Measurements from ENCODE around the gene ZNF557. TPM values are rescaled to one million over a fixed set of nuclear protein-coding genes. Genes with fewer than 3 reads are reported as not detected.

The ZNF557 gene
- total and polyA plus RNA-seq, 2 of the 8 experiments (the other 6 are each of a cell fraction or from before 2014, with no cell fraction given) = 1.4 to 7.4 TPM

GRCh38 chr19:7126132-7126531 lies 56.6 kb downstream of the ZNF557 start:
- Histone ChIP-seq H2AFZ (ENCODE audit: low read length) (no peak overlapping the region), H2AK5ac (ENCODE audit: low read depth, low read length) (no peak overlapping the region), H4K91ac (replicated peaks; ENCODE audit: insufficient read length, low read length) (no peak overlapping the region), H2BK15ac (ENCODE audit: low read length) (no peak overlapping the region), H4K8ac (ENCODE audit: extremely low read depth, insufficient read depth, low read length) (no peak overlapping the region), H3K9ac (replicated peaks in 1 of 4; ENCODE audit: extremely low read depth in 1 of 4, low read depth in 3 of 4, low read length in 3 of 4) (no peak overlapping the region), H3K23me2 (ENCODE audit: low read depth, low read length) (no peaks in the 10 kb centered on the region), H4K5ac (ENCODE audit: insufficient read length, low read depth, low read length) (no peak overlapping the region), H3K4me1 (replicated peaks in 1 of 4; ENCODE audit: control insufficient read depth in 3 of 4, insufficient read depth in 4 of 4, low read length in 3 of 4) (no peaks in the 10 kb centered on the region), H3K79me2 (ENCODE audit: control insufficient read depth in 1 of 2, insufficient read depth in 2 of 2, low read length in 2 of 2) (no peaks in the 10 kb centered on the region), H3K27me3 (replicated peaks in 1 of 4; ENCODE audit: control insufficient read depth in 3 of 4, extremely low read depth in 1 of 4, insufficient read depth in 3 of 4, low read length in 3 of 4) (no peaks in the 10 kb centered on the region), H3K27ac (ENCODE audit: low read depth, low read length) (no peak overlapping the region), H2BK120ac (replicated peaks; ENCODE audit: low read depth, low read length) (no peak overlapping the region), H3K79me1 (ENCODE audit: low read depth, low read length) (no peaks in the 10 kb centered on the region), H3K18ac (ENCODE audit: extremely low read depth, low read length) (no peak overlapping the region), H3K4me3 (ENCODE audit: extremely low read depth in 1 of 4, insufficient read depth in 2 of 4, low read depth in 3 of 4, low read length in 4 of 4) (no peak overlapping the region), H3K4ac (replicated peaks; ENCODE audit: insufficient read length, low read depth, low read length) (no peak overlapping the region), H3K4me2 (ENCODE audit: insufficient read depth in 1 of 2, low read depth in 2 of 2, low read length in 2 of 2) (no peak overlapping the region), H3K23ac (ENCODE audit: insufficient read length) (no peak overlapping the region), H4K20me1 (replicated peaks in 1 of 2; ENCODE audit: control insufficient read depth in 1 of 2, insufficient read depth in 2 of 2, low read length in 2 of 2) (no peaks in the 10 kb centered on the region), H3K56ac (replicated peaks; ENCODE audit: insufficient read length, low read depth, low read length) (no peak overlapping the region), H2BK20ac (ENCODE audit: low read length) (no peak overlapping the region), H2BK12ac (ENCODE audit: low read depth, low read length) (no peak overlapping the region), H2BK5ac (ENCODE audit: low read depth, low read length) (no peak overlapping the region), H3K9me3 (ENCODE audit: insufficient read depth in 2 of 2, low read depth in 1 of 2, low read length in 1 of 2) (peaks cover 7 to 12% of the 10 kb centered on the region in 2 experiments; a peak in 3 of 4 replicates), H3K36me3 (ENCODE audit: control insufficient read depth in 2 of 4, insufficient read depth in 4 of 4, low read length in 3 of 4) (peaks cover 6 to 41% (median 22%) of the 10 kb centered on the region in 4 experiments; a peak in 6 of 8 replicates), H3K14ac (ENCODE audit: insufficient read length) (no peak overlapping the region)
- DNase-seq (ENCODE audit: low read depth in 1 of 2, low spot score in 2 of 2) = no peak
- 92% methylated on average over 3 of the region's 3 CpGs; no CpG with 5 or more reads in 1 of the 2 experiments for WGBS, 2 experiments (ENCODE audit: extremely low coverage in 1 of 2, insufficient coverage in 1 of 2, insufficient read length in 1 of 2, insufficient replicate concordance in 2 of 2, low coverage in 1 of 2, low lambda C conversion rate in 2 of 2, missing lambda C conversion rate in 1 of 2)
- ChIA-PET POLR2A (ENCODE audit: partially characterized antibody) (no interaction called here), CTCF (ENCODE audit: partially characterized antibody) (interaction anchor here (0.6 kb wide), 2 partner anchors 68 to 212 kb away, joined by 3 read pairs; no protein-coding TSS in a partner anchor)
- no peak for TF ChIP-seq SRF (IDR thresholded peaks at IDR 0.05; ENCODE audit: low read depth, low read length)
- TF ChIP-seq, protein P1, sequence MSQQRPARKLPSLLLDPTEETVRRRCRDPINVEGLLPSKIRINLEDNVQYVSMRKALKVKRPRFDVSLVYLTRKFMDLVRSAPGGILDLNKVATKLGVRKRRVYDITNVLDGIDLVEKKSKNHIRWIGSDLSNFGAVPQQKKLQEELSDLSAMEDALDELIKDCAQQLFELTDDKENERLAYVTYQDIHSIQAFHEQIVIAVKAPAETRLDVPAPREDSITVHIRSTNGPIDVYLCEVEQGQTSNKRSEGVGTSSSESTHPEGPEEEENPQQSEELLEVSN (IDR thresholded peaks at IDR 0.05) = no peak
- no peak for TF ChIP-seq CTBP2 (IDR thresholded peaks at IDR 0.05; ENCODE audit: borderline replicate concordance, insufficient read depth, insufficient read length, low read length)
- no peak for TF ChIP-seq EZH2 (IDR thresholded peaks at IDR 0.05; ENCODE audit: low read depth, low read length, severe bottlenecking)
- FAIRE-seq = no peak

Data from H1 (cell line).